Stimulated activated CD8-positive, alpha-beta memory T cell treated with anti-CD3 and anti-CD28 coated beads, Interleukin-12 subunit alpha, Interleukin-12 subunit beta, amount 100 ng/mL, for 24 hours (primary cell): Measurements from ENCODE around the gene ATP2C1.
"Not testable (repeated sequence)": the region's sequence is repeated elsewhere in the genome, so short reads cannot be mapped to it uniquely, and the experiment has no call there.

Experiments
- DNase-seq: peaks from one replicate; pipeline ENCODE4 v3.0.0-alpha.2; 2020; ENCODE audit errors: extremely low read depth

The ATP2C1 gene

GRCh38 chr3:130934442-130935089 lies 40.7 kb downstream of the ATP2C1 start:
- DNase-seq = no peak

- DNase-seq = no peak
Measured at GRCh38 chr3:130935761-130936492, 42.0 kb downstream of the ATP2C1 start.

GRCh38 chr3:130939753-130940152 lies 45.9 kb downstream of the ATP2C1 start:
- no peak for DNase-seq

- DNase-seq = no peak
Measured at GRCh38 chr3:130941793-130942192, 47.9 kb downstream of the ATP2C1 start.

GRCh38 chr3:130946882-130947281 lies 53.0 kb downstream of the ATP2C1 start:
- DNase-seq = no peak

- DNase-seq = no peak
Measured at GRCh38 chr3:130948001-130948773, 54.3 kb downstream of the ATP2C1 start.

GRCh38 chr3:130948929-130949328 lies 55.0 kb downstream of the ATP2C1 start:
- no peak for DNase-seq

- no peak for DNase-seq
Measured at GRCh38 chr3:130950124-130950523, 56.2 kb downstream of the ATP2C1 start.

GRCh38 chr3:130950641-130951040 lies 56.8 kb downstream of the ATP2C1 start:
- DNase-seq = no peak

GRCh38 chr3:130955481-130955880 lies 61.6 kb downstream of the ATP2C1 start:
- DNase-seq = no peak

- no peak for DNase-seq
Measured at GRCh38 chr3:130956281-130956680, 62.4 kb downstream of the ATP2C1 start.

- no peak for DNase-seq
Measured at GRCh38 chr3:130956721-130957120, 62.8 kb downstream of the ATP2C1 start.

- no peak for DNase-seq
Measured at GRCh38 chr3:130960139-130960795, 66.4 kb downstream of the ATP2C1 start.

- DNase-seq = no peak
Measured at GRCh38 chr3:130961458-130961857, 67.6 kb downstream of the ATP2C1 start.

- DNase-seq = no peak
Measured at GRCh38 chr3:130963444-130963843, 69.6 kb downstream of the ATP2C1 start.

GRCh38 chr3:130963878-130964277 lies 70.0 kb downstream of the ATP2C1 start:
- DNase-seq = no peak

GRCh38 chr3:130967281-130967680 lies 73.4 kb downstream of the ATP2C1 start:
- no peak for DNase-seq

- DNase-seq = no peak
Measured at GRCh38 chr3:130968221-130968620, 74.3 kb downstream of the ATP2C1 start.

GRCh38 chr3:130969621-130970020 lies 75.7 kb downstream of the ATP2C1 start:
- no peak for DNase-seq

- DNase-seq = no peak
Measured at GRCh38 chr3:130971208-130971607, 77.3 kb downstream of the ATP2C1 start.

- not testable (repeated sequence) for DNase-seq
Measured at GRCh38 chr3:130972592-130972991, 78.7 kb downstream of the ATP2C1 start.

- DNase-seq = no peak
Measured at GRCh38 chr3:130973406-130973805, 79.5 kb downstream of the ATP2C1 start.
